CD14-positive monocyte (primary cell): ENCODE results near the gene FASN. TPM values are rescaled to one million over a fixed set of nuclear protein-coding genes. Genes with fewer than 3 reads are reported as not detected.
A peak's percentile ranks its signal among the peaks of the same experiment; 100 is the strongest.

Source experiments
- DNase-seq, 3 donors: peaks; one replicate each; pipeline ENCODE4 v3.0.0-alpha.2; 2011 to 2022
- H2AFZ ChIP-seq: 2 replicates; pipeline ENCODE4 v1.6.0; 2012; ENCODE audit warnings: mild to moderate bottlenecking, low read depth, low read length, inconsistent platforms; ENCODE audit not compliant: insufficient read depth, poor library complexity, severe bottlenecking
- H3K27ac ChIP-seq, 2 donors: 1 replicate in 1 of 2; 2 replicates in 1 of 2; pipeline ENCODE4 v1.5.1; 2012 to 2013; ENCODE audit warnings: low read length in 2 of 2, control low read depth in 1 of 2, inconsistent platforms in 1 of 2, low read depth in 1 of 2, mild to moderate bottlenecking in 1 of 2
- H3K27me3 ChIP-seq, 2 donors: one replicate each; pipeline versions ENCODE4 v1.6.0 to v1.6.1; 2011 to 2013; ENCODE audit warnings: low read length in 2 of 2; ENCODE audit not compliant: control insufficient read depth in 2 of 2, insufficient read depth in 2 of 2
- H3K36me3 ChIP-seq, 2 donors: replicated peaks in 1 of 2; 1 replicate in 1 of 2; 2 replicates in 1 of 2; pipeline versions ENCODE4 v1.5.1 to v1.6.1; 2012 to 2013; ENCODE audit warnings: low read length in 2 of 2, control low read depth in 1 of 2, inconsistent platforms in 1 of 2, mild to moderate bottlenecking in 1 of 2; ENCODE audit not compliant: insufficient read depth in 2 of 2, control insufficient read depth in 1 of 2
- H3K4me1 ChIP-seq, 2 donors: 1 replicate in 1 of 2; 2 replicates in 1 of 2; pipeline versions ENCODE4 v1.5.1 to v1.6.1; 2012 to 2013; ENCODE audit warnings: low read length in 2 of 2, control low read depth in 1 of 2, inconsistent platforms in 1 of 2, mild to moderate bottlenecking in 1 of 2, moderate library complexity in 1 of 2; ENCODE audit not compliant: insufficient read depth in 2 of 2, control insufficient read depth in 1 of 2
- H3K4me2 ChIP-seq: replicated peaks from 2 replicates; pipeline ENCODE3; 2012; ENCODE audit warnings: low read length, moderate library complexity, mild to moderate bottlenecking; ENCODE audit not compliant: poor library complexity, severe bottlenecking; ENCODE audit errors: extremely low read depth
- H3K4me3 ChIP-seq, 3 experiments: fragments of 200-600 bp in 1 of 3; sonication (generic) in 1 of 3; replicated peaks in 1 of 3; 1 replicate in 2 of 3; 2 replicates in 1 of 3; pipeline ENCODE4 v1.5.1; 2011 to 2013; ENCODE audit warnings: low read length in 3 of 3, mild to moderate bottlenecking in 3 of 3, control low read depth in 2 of 3, low read depth in 2 of 3, inconsistent platforms in 1 of 3, moderate library complexity in 1 of 3
- H3K79me2 ChIP-seq: 2 replicates; pipeline ENCODE4 v1.6.0; 2012; ENCODE audit warnings: mild to moderate bottlenecking, control low read depth, inconsistent platforms, low read length, moderate library complexity; ENCODE audit not compliant: insufficient read depth
- H3K9ac ChIP-seq: 2 replicates; pipeline ENCODE4 v1.6.0; 2017; ENCODE audit warnings: low read length, mild to moderate bottlenecking; ENCODE audit not compliant: insufficient read depth, poor library complexity, severe bottlenecking
- H3K9me3 ChIP-seq, 2 donors: replicated peaks in 1 of 2; 1 replicate in 1 of 2; 2 replicates in 1 of 2; pipeline versions ENCODE4 v1.5.1 to v1.6.1; 2012 to 2013; ENCODE audit warnings: low read length in 2 of 2, control low read depth in 1 of 2; ENCODE audit not compliant: control insufficient read depth in 1 of 2, insufficient read depth in 1 of 2
- H4K20me1 ChIP-seq: 2 replicates; pipeline ENCODE4 v1.6.0; 2012; ENCODE audit warnings: mild to moderate bottlenecking, low read length, control low read depth, moderate library complexity; ENCODE audit not compliant: insufficient read depth
- H3K27ac Mint-ChIP-seq, 7 donors: one replicate each; pipeline ENCODE4 v1.8.0; 2020; ENCODE audit warnings: mild to moderate bottlenecking in 7 of 7, mixed read lengths in 7 of 7, moderate library complexity in 6 of 7, inconsistent platforms in 2 of 7
- H3K27me3 Mint-ChIP-seq, 3 donors: one replicate each; pipeline ENCODE4 v1.8.0; 2021 to 2022; ENCODE audit warnings: low read depth in 3 of 3, mild to moderate bottlenecking in 3 of 3, mixed read lengths in 3 of 3, moderate library complexity in 3 of 3, inconsistent platforms in 1 of 3
- H3K36me3 Mint-ChIP-seq, 2 donors: one replicate each; pipeline ENCODE4 v1.8.0; 2020; ENCODE audit warnings: mixed read lengths in 2 of 2, inconsistent platforms in 1 of 2, mild to moderate bottlenecking in 1 of 2
- H3K4me1 Mint-ChIP-seq: one replicate; pipeline ENCODE4 v1.8.0; 2020; ENCODE audit warnings: mild to moderate bottlenecking, mixed read lengths
- H3K4me3 Mint-ChIP-seq, 2 donors: one replicate each; pipeline ENCODE4 v1.8.0; 2020; ENCODE audit warnings: mild to moderate bottlenecking in 2 of 2, mixed read lengths in 2 of 2, moderate library complexity in 1 of 2
- H3K9me3 Mint-ChIP-seq, 7 donors: one replicate each; pipeline ENCODE4 v1.8.0; 2020 to 2022; ENCODE audit warnings: mixed read lengths in 7 of 7, mild to moderate bottlenecking in 6 of 7, moderate library complexity in 6 of 7, inconsistent platforms in 2 of 7
- CTCF ChIP-seq: fragments of 200-600 bp; IDR thresholded peaks from one replicate; pipeline ENCODE4 v1.8.0; 2022; ENCODE audit warnings: antibody characterized with exemption, mild to moderate bottlenecking
- WGBS: methylation state at CpG from one replicate; pipeline ENCODE4 v1.1.5; 2013; ENCODE audit warnings: missing lambda C conversion rate; ENCODE audit not compliant: insufficient coverage; 5-methylcytosine and 5-hydroxymethylcytosine counted together
- intact Hi-C, 2 donors: fragments of 100-400 bp; cut with micrococcal nuclease; formaldehyde crosslinking; loops; one replicate each; pipeline versions ENCODE4 v1.15.0 to v1.15.1; 2023
- polyA plus RNA-seq, 3 donors: library from polyadenylated mRNA; depleted of rRNA in 1 of 3; unstranded in 2 of 3; stranded (reverse) in 1 of 3; fragments of 300-500 nt in 2 of 3; fragments of >200 nt in 1 of 3; fragmentation: Illumina TruSeq in 2 of 3; gene quantifications; 1 replicate in 2 of 3; 2 replicates in 1 of 3; pipeline ENCODE4 v1.2.3, GENCODE V29; 2012 to 2021

FASN gene
- polyA plus RNA-seq, 3 donors, result 0.08 to 8.4 (median 0.13) TPM

GRCh38 chr17:82081546-82081945 lies 16.5 kb downstream of the FASN start:
- Histone ChIP-seq H3K27me3 (no peaks in the 10 kb centered on the region), H3K9me3 (no peaks in the 10 kb centered on the region), H3K79me2 (no peaks in the 10 kb centered on the region), H3K4me1 (no peaks in the 10 kb centered on the region), H3K4me3 (no peak overlapping the region), H3K4me2 (no peak overlapping the region), H3K27ac (no peak overlapping the region), H3K9ac (no peak overlapping the region), H4K20me1 (no peaks in the 10 kb centered on the region), H2AFZ (no peak overlapping the region), H3K36me3 (peaks cover 58 to 69% of the 10 kb centered on the region in 2 donors)
- 98% methylated on average over 6 of the region's 20 CpGs for WGBS
- Mint-ChIP-seq H3K4me1 (no peaks in the 10 kb centered on the region), H3K9me3 (peaks cover 0 to 1% (median 0%) of the 10 kb centered on the region in 7 donors), H3K27me3 (peaks cover 0 to 2% (median 0%) of the 10 kb centered on the region in 3 donors), H3K27ac (no peak overlapping the region), H3K4me3 (no peak overlapping the region), H3K36me3 (peaks cover 36 to 70% of the 10 kb centered on the region in 2 donors)
- TF ChIP-seq CTCF, result no peak
- DNase-seq, result no peak
- intact Hi-C loops, result no loop called here

- no peaks in the 10 kb centered on the region for H3K4me1 Mint-ChIP-seq
Measured at GRCh38 chr17:82080789-82081464, 17.1 kb downstream of the FASN start.

More at GRCh38 chr17:82080789-82081464, 17.1 kb downstream of the FASN start:
- intact Hi-C loops, result no loop called here
- Mint-ChIP-seq H3K9me3 (peaks cover 0 to 1% (median 0%) of the 10 kb centered on the region in 7 donors), H3K27ac (peak overlapping the region in 1 of 7 donors; percentile 15), H3K4me3 (no peak overlapping the region), H3K27me3 (peaks cover 0 to 3% (median under 1%) of the 10 kb centered on the region in 3 donors), H3K36me3 (peaks cover 36 to 65% of the 10 kb centered on the region in 2 donors)
- Histone ChIP-seq H3K79me2 (no peaks in the 10 kb centered on the region), H3K4me1 (no peaks in the 10 kb centered on the region), H3K9ac (no peak overlapping the region), H3K27ac (no peak overlapping the region), H3K4me3 (no peak overlapping the region), H3K4me2 (no peak overlapping the region), H3K27me3 (no peaks in the 10 kb centered on the region), H3K9me3 (no peaks in the 10 kb centered on the region), H3K36me3 (peaks cover 52 to 63% of the 10 kb centered on the region in 2 donors), H2AFZ (no peak overlapping the region), H4K20me1 (no peaks in the 10 kb centered on the region)
- DNase-seq, result no peak
- TF ChIP-seq CTCF, result no peak
- WGBS, result 97% methylated on average over 43 of the region's 44 CpGs
